A549 treated with RU486 at 1 μM for 4 hours (cell line): Measurements from ENCODE around the gene PSAPL1. TPM values are rescaled to one million over a fixed set of nuclear protein-coding genes. Genes with fewer than 3 reads are reported as not detected.

ENCODE experiments used
- total RNA-seq: library from RNA; stranded (reverse); fragments of 200-300 nt; extraction: Qiagen RNA extraction; gene quantifications from 5 replicates; pipeline ENCODE4 v1.2.3, GENCODE V29; 2022; ENCODE audit warnings: low read depth

PSAPL1 gene
- total RNA-seq, result 0.03 to 0.13 TPM (median 0.08 TPM) in 5 replicates

GRCh38 chr4:7434766-7435150 is at the start of gene PSAPL1:
TSS of gene PSAPL1 (minus strand) at chr4:7434930. CDS start at chr4:7434879, 51 bp downstream.

Other genes starting within 250 kb of the PSAPL1 start
- 3.2 to 5.6 TPM (median 4.2 TPM) in 5 replicates for gene SORCS2, start 242.4 kb downstream of the PSAPL1 start, total RNA-seq